GM12878 (cell line): ENCODE results near the gene ATAD3A. TPM values are rescaled to one million over a fixed set of nuclear protein-coding genes. Genes with fewer than 3 reads are reported as not detected.

ENCODE experiments used
- ATF3 ChIP-seq: IDR thresholded peaks from 2 replicates; pipeline ENCODE4 v1.6.1; 2011; ENCODE audit warnings: low read depth, mild to moderate bottlenecking, low read length, moderate library complexity, borderline replicate concordance; ENCODE audit errors: extremely low read depth
- BHLHE40 ChIP-seq, 2 experiments: fragments of 450-650 bp in 1 of 2; IDR thresholded peaks; 2 replicates each; pipeline ENCODE4 v1.6.1; 2011 to 2017; ENCODE audit warnings: low read depth in 2 of 2, borderline replicate concordance in 1 of 2, improper control_type of control experiment in 1 of 2, low read length in 1 of 2, mild to moderate bottlenecking in 1 of 2
- KLF5 ChIP-seq: fragments of 450-650 bp; IDR thresholded peaks from 2 replicates; pipeline ENCODE4 v1.6.1; 2014; ENCODE audit warnings: mild to moderate bottlenecking; ENCODE audit not compliant: partially characterized antibody
- MEF2B ChIP-seq: fragments of 450-650 bp; IDR thresholded peaks from 2 replicates; pipeline ENCODE4 v1.6.1; 2018; ENCODE audit warnings: mild to moderate bottlenecking, moderate library complexity; ENCODE audit not compliant: partially characterized antibody, poor library complexity, severe bottlenecking
- MLLT1 ChIP-seq: fragments of 450-650 bp; IDR thresholded peaks from 2 replicates; pipeline ENCODE4 v1.6.1; 2016; ENCODE audit warnings: mild to moderate bottlenecking
- MTA2 ChIP-seq: fragments of 450-650 bp; IDR thresholded peaks from 2 replicates; pipeline ENCODE4 v1.6.1; 2016; ENCODE audit warnings: low read depth, mild to moderate bottlenecking, moderate library complexity
- RAD21 ChIP-seq: IDR thresholded peaks from 2 replicates; pipeline ENCODE4 v1.6.1; 2011; ENCODE audit warnings: mild to moderate bottlenecking, low read depth, low read length, moderate library complexity; ENCODE audit not compliant: insufficient read depth
- RAD51 ChIP-seq: fragments of 450-650 bp; IDR thresholded peaks from 2 replicates; pipeline ENCODE4 v1.6.1; 2016; ENCODE audit warnings: moderate library complexity, mild to moderate bottlenecking, inconsistent platforms
- RELB ChIP-seq: fragments of 450-650 bp; IDR thresholded peaks from 2 replicates; pipeline ENCODE4 v1.6.1; 2017; ENCODE audit warnings: low read depth, mild to moderate bottlenecking, moderate library complexity
- TCF3 ChIP-seq: IDR thresholded peaks from 2 replicates; pipeline ENCODE4 v1.6.1; 2012; ENCODE audit warnings: low read depth, mild to moderate bottlenecking, low read length, borderline replicate concordance; ENCODE audit not compliant: insufficient read depth
- USF1 ChIP-seq: IDR thresholded peaks from 2 replicates; pipeline ENCODE4 v1.6.1; 2011; ENCODE audit warnings: borderline replicate concordance, low read depth, mild to moderate bottlenecking, moderate library complexity, mixed read lengths, low read length; ENCODE audit not compliant: insufficient read depth; ENCODE audit errors: extremely low read length
- polyA plus RNA-seq, 11 experiments: library from polyadenylated mRNA; depleted of rRNA in 4 of 11; unstranded in 6 of 11; stranded (reverse) in 5 of 11; fragments of >200 nt; fragmentation: Nextera tagmentation in 4 of 11; fragmentation: Illumina TruSeq in 1 of 11; extraction: Ambion mirVana in 4 of 11; extraction: Trizol in 1 of 11; gene quantifications; 1 replicate in 1 of 11; 2 replicates in 10 of 11; pipeline versions ENCODE4 v1.2.1 to v1.2.3, GENCODE V29; 2011 to 2016; ENCODE audit warnings: inconsistent platforms in 2 of 11, missing spikeins in 2 of 11, low read depth in 1 of 11
- total RNA-seq, 4 experiments: library from RNA; depleted of rRNA in 3 of 4; stranded (reverse); fragments of >200 nt in 3 of 4; fragmentation: Illumina TruSeq in 1 of 4; extraction: Trizol in 1 of 4; gene quantifications; 2 replicates each; pipeline versions ENCODE4 v1.2.1 to v1.2.3, GENCODE V29; 2013 to 2021

The ATAD3A gene
- total and polyA plus RNA-seq, 10 of the 15 experiments (the other 5 are each of a cell fraction or from before 2014, with no cell fraction given): 0.05 to 93.5 (median 38.9) TPM

GRCh38 chr1:1504777-1505365, 7.1 kb upstream of the ATAD3A start (continued):
- peak; percentile 72 for TF ChIP-seq MLLT1
- peak; percentile 44 for TF ChIP-seq RAD21
- peak; percentile 48 for TF ChIP-seq KLF5
- TF ChIP-seq ATF3: 0 out of 2 replicates have a peak, but pooled peaks have one; percentile 2
- peak; percentile 40 for TF ChIP-seq USF1
- TF ChIP-seq RAD51: peak; percentile 98
- peak; percentile 81 for TF ChIP-seq MEF2B
- peak; percentile 20; the same call in 1 of the 2 replicates for TF ChIP-seq MTA2
- 0 out of 2 replicates have a peak, but pooled peaks have one; percentile 36 for TF ChIP-seq TCF3
- TF ChIP-seq RELB: peak; percentile 54; the same call in 1 of the 2 replicates
- TF ChIP-seq BHLHE40 (IDR thresholded peaks at IDR 0.05; ENCODE audit: borderline replicate concordance in 1 of 2, low read depth in 2 of 2, low read length in 1 of 2): peak; percentile 56 to 97; a peak in 3 of 4 replicates
